GM18505 (cell line): ENCODE measurements around the gene ZC3H14.
A peak's percentile ranks its signal among the peaks of the same experiment; 100 is the strongest.

Experiments
- ATAC-seq: cut with Tn5 transposase; IDR thresholded peaks from one replicate; pipeline ENCODE4 v1.9.1; 2021; ENCODE audit not compliant: unreplicated experiment
- POLR2A ChIP-seq: IDR thresholded peaks from 4 replicates; pipeline ENCODE4 v1.6.1; 2011; ENCODE audit warnings: borderline replicate concordance; ENCODE audit not compliant: insufficient read depth, insufficient read length; ENCODE audit errors: extremely low read depth

The ZC3H14 gene

GRCh38 chr14:88628462-88628861 lies 65.6 kb downstream of the ZC3H14 start:
- no peak for TF ChIP-seq POLR2A
- ATAC-seq = no peak

- ATAC-seq = no peak
- TF ChIP-seq POLR2A = no peak
Observed at GRCh38 chr14:88630565-88630964, 67.7 kb downstream of the ZC3H14 start.

- ATAC-seq = no peak
- no peak for TF ChIP-seq POLR2A
Observed at GRCh38 chr14:88631091-88631490, 68.3 kb downstream of the ZC3H14 start.

- no peak for TF ChIP-seq POLR2A
- ATAC-seq = no peak
Observed at GRCh38 chr14:88632512-88632911, 69.7 kb downstream of the ZC3H14 start.

GRCh38 chr14:88639221-88639620 lies 76.4 kb downstream of the ZC3H14 start:
- no peak for TF ChIP-seq POLR2A
- ATAC-seq = no peak

GRCh38 chr14:88660056-88660455 lies 97.2 kb downstream of the ZC3H14 start:
- TF ChIP-seq POLR2A = no peak
- ATAC-seq = no peak

- TF ChIP-seq POLR2A = no peak
- peak; percentile 76 for ATAC-seq
Observed at GRCh38 chr14:88667555-88668273, 104.9 kb downstream of the ZC3H14 start.

- ATAC-seq = peak; percentile 70
- TF ChIP-seq POLR2A = no peak
Observed at GRCh38 chr14:88668448-88669116, 105.7 kb downstream of the ZC3H14 start.

GRCh38 chr14:88669346-88669745 lies 106.5 kb downstream of the ZC3H14 start:
- ATAC-seq = no peak
- no peak for TF ChIP-seq POLR2A
